ENCODE measurements around the gene PTH2.
A peak's percentile ranks its signal among the peaks of the same experiment; 100 is the strongest.
"Not testable (repeated sequence)": the region's sequence is repeated elsewhere in the genome, so short reads cannot be mapped to it uniquely, and the experiment has no call there.

The PTH2 gene, protein sequence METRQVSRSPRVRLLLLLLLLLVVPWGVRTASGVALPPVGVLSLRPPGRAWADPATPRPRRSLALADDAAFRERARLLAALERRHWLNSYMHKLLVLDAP

DNA sequence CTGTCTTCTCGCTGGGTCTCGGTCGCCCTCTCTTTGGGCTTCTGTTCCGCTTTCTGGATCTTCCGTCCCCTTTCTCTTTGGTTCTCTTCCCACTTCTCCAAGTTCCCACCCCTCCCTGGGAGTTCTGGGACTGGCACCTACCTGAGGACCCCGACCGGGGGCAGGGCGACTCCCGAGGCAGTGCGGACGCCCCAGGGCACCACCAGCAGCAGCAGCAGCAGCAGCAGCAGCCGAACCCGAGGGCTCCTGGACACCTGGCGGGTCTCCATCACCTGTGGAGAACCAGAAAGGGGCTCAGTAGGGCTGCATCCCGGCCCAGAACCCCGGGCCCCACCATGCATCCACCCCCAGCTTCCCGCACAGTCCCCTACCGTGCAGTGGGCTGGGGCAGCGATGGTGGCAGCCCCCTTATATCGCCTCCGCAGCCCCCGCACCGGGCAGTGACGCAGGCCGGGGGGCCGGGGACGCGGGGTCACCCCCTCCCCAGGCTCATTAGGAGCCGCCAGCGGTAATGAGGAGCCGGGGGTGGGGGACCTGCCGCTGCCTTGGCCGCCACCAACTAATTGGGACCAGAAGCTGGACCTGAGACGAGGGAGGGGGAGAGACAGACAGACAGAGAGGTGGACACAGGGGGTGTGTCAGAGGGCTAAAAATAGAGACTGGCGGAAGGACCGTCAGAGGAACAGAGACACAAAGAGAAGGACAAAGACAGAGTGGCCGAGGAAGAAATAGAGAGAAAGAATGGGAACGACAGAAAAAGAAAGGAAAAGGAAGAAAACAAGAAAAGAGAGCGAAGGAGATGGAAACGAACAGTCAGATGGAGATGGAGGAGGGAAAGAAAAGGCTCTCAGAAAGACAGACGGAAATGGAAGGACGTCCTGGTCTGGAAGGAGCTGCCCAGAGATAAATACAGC, at the start of gene PTH2:
Gene PTH2 (minus strand): TSS at position 371 of the 914 bp plus-strand sequence. CDS start 102 bp downstream, at position 269.
- no peak for DNase-seq (ENCODE audit: low read depth)

GRCh38 chr19:49472936-49473335, 49.7 kb upstream of the PTH2 start:
- no peak for DNase-seq (ENCODE audit: low read depth)

DNA sequence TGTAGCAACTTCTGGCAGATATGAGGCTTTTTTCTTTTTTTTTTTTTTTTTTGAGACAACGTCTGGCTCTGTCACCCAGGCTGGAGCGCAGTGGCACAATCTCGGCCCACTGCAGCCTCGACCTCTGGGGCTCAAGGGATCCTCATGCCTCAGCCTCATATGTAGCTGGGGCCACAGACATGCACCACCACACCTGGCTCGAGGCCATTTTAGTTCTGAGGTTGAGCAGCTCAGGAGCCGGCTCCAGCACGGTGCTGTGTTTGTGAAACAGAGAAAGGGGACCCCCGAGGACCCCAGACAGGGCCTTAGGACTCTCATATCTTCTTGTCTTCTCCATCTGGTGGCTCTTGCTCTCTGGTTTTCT, 47.4 kb upstream of the PTH2 start:
- DNase-seq (ENCODE audit: low read depth), result no peak

- DNase-seq (ENCODE audit: low read depth), result peak; percentile 53
Measured at GRCh38 chr19:49469828-49470614, 46.8 kb upstream of the PTH2 start.

DNA sequence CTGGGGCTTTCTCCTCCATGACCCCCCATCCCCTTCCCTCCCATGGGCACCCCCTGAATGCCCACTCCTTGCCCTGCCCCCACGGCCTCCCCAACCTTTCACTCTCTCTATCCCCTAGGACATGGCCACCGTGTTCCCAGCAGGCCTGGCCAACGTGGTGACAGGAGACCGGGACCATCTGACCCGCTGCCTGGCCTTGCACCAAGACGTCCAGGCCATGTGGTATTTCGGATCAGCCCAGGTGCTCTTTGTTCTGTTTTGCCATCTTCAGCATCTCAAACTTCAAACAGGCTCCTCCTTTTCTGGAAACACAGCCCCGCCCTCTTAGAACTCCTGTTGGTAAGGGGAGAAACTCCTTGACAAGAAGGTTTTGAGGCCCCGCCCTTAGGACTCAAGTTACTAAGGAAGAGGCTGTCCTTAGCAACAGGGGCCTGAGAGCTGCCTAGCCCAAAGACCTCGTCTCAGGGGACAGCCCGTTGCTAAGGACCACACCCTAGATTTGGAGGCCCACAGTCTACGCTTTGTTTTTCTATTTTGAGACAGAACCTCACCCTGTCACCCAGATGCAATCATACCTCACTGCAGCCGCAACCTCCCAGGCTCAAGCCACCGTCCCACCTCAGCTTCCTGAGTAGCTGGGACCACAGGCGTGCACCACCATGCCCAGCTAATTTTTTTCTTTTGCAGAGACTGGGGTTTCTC, 45.7 kb upstream of the PTH2 start:
- no peak for DNase-seq (ENCODE audit: low read depth)

DNA sequence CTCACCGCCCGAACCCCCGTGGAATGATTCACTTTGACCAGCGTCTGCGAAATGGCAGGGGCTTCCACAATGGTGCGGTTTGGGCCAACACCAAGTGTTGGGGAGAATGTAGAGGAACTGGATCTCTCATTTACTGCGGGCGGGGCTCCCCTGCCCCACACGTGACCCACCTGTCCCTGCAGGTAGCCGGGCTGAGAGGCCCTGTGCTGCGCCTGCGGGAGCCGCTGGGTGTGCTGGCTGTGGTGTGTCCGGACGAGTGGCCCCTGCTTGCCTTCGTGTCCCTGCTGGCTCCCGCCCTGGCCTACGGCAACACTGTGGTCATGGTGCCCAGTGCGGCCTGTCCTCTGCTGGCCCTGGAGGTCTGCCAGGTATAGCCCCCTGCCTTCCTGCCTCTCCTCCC, 45.0 kb upstream of the PTH2 start:
- no peak for DNase-seq (ENCODE audit: low read depth)

GRCh38 chr19:49465371-49465770, 42.1 kb upstream of the PTH2 start:
- DNase-seq (ENCODE audit: low read depth), result no peak

GRCh38 chr19:49463960-49464740, 40.9 kb upstream of the PTH2 start:
- no peak for DNase-seq (ENCODE audit: low read depth)

DNA sequence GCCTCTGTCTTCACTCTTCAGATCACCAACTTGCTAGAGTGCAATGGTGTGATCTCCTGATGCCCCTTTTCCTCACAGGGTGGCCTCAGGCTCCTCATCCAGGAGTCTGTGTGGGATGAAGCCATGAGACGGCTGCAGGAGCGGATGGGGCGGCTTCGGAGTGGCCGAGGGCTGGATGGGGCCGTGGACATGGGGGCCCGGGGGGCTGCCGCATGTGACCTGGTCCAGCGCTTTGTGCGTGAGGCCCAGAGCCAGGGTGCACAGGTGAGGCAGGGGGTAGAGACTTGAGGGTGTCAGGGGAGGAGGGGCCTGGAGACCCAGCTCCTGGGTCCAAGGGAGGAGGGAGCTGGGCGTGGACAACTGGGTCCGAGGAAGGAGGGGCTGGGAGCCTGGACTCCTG, 39.3 kb upstream of the PTH2 start:
- DNase-seq (ENCODE audit: low read depth), result no peak

DNA sequence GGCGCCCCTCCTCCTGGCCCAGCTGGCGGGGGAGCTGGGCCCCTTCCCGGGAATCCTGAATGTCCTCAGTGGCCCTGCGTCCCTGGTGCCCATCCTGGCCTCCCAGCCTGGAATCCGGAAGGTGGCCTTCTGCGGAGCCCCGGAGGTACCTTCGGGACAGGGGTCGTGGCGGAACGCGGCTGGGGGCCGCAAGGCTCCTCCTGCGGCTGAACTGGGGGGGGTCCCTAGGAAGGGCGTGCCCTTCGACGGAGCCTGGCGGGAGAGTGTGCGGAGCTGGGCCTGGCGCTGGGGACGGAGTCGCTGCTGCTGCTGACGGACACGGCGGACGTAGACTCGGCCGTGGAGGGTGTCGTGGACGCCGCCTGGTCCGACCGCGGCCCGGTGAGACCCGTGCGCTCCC, 38.4 kb upstream of the PTH2 start:
- no peak for DNase-seq (ENCODE audit: low read depth)

DNA sequence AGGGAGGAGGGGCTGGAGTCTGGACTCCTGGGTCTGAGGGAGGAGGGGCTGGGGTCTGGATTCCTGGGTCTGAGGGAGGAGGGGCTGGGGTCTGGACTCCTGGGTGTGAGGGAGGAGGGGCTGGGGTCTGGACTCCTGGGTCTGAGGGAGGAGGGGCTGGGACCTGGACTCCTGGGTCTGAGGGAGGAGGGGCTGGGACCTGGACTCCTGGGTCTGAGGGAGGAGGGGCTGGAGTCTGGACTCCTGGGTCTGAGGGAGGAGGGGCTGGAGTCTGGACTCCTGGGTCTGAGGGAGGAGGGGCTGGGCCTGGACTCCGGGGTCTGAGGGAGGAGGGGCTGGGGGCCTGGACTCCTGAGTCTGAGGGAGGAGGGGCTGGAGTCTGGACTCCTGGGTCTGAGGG, 37.9 kb upstream of the PTH2 start:
- DNase-seq (ENCODE audit: low read depth), result not testable (repeated sequence)

GRCh38 chr19:49459388-49459787, 36.1 kb upstream of the PTH2 start:
- DNase-seq (ENCODE audit: low read depth), result no peak

GRCh38 chr19:49458567-49458903, 35.3 kb upstream of the PTH2 start:
- DNase-seq (ENCODE audit: low read depth), result no peak

- DNase-seq (ENCODE audit: low read depth), result no peak
Measured at GRCh38 chr19:49456326-49456725, 33.1 kb upstream of the PTH2 start.

- no peak for DNase-seq (ENCODE audit: low read depth)
Measured at GRCh38 chr19:49455773-49456172, 32.5 kb upstream of the PTH2 start.

- no peak for DNase-seq (ENCODE audit: low read depth)
Measured at GRCh38 chr19:49453757-49454240, 30.6 kb upstream of the PTH2 start.

GRCh38 chr19:49453013-49453756, 29.9 kb upstream of the PTH2 start, which contains the start of gene ALDH16A1:
Gene ALDH16A1, plus strand, starts transcription at chr19:49453225. Its CDS starts 107 bp downstream, at chr19:49453332.
- peak; percentile 93 for DNase-seq (ENCODE audit: low read depth)

- DNase-seq (ENCODE audit: low read depth), result peak; percentile 72
Measured at GRCh38 chr19:49451430-49452181, 28.4 kb upstream of the PTH2 start, which contains the start of gene PIH1D1. Gene PIH1D1, minus strand, starts transcription at chr19:49451814. Its CDS starts 240 bp downstream, at chr19:49451574.

GRCh38 chr19:49450405-49450804, 27.2 kb upstream of the PTH2 start:
- DNase-seq (ENCODE audit: low read depth), result no peak

DNA sequence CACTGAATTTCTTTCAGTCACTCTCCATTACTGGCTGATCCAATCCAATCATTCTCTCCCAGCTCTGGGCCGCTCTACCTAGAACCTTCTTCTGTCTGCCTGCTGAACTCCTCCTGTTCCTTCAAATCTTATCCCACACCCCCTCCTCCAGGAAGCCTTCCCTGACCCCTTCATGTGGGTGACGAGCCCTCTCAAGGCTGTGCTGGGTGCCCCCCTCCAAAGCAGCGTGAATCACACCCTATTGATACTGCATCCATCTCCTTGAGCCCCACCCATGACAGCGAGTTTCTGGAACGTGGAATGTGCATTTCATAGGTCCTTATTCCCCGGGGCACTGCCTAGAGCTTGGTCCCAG, 25.2 kb upstream of the PTH2 start:
- no peak for DNase-seq (ENCODE audit: low read depth)
